NB4 (cell line): ENCODE measurements around the gene SNTG2.

Experiments
- DNase-seq: peaks from one replicate; pipeline ENCODE4 v3.0.0; 2010; ENCODE audit warnings: low read depth
- H3K4me3 ChIP-seq: one replicate; pipeline ENCODE4 v1.5.1; 2011; ENCODE audit warnings: mild to moderate bottlenecking, low read depth, low read length, moderate library complexity
- MYC ChIP-seq: IDR thresholded peaks from 2 replicates; pipeline ENCODE4 v1.6.1; 2011; ENCODE audit warnings: low read depth, low read length
- POLR2A ChIP-seq: IDR thresholded peaks from 2 replicates; pipeline ENCODE4 v1.6.1; 2011; ENCODE audit warnings: mild to moderate bottlenecking; ENCODE audit not compliant: insufficient read length; ENCODE audit errors: extremely low read depth
- TF ChIP-seq, protein P1 (sequence below): IDR thresholded peaks from one replicate; pipeline ENCODE4 v1.5.1; 2012; ENCODE audit warnings: low read depth, low read length
- TF ChIP-seq, protein P2 (sequence below): IDR thresholded peaks from 2 replicates; pipeline ENCODE4 v1.6.1; 2011; ENCODE audit warnings: low read depth, low read length

SNTG2 gene

GRCh38 chr2:1060372-1060771, 109.7 kb downstream of the SNTG2 start:
- H3K4me3 ChIP-seq = no peak overlapping the region
- TF ChIP-seq MYC = no peak
- TF ChIP-seq POLR2A = no peak
- TF ChIP-seq, protein P1, sequence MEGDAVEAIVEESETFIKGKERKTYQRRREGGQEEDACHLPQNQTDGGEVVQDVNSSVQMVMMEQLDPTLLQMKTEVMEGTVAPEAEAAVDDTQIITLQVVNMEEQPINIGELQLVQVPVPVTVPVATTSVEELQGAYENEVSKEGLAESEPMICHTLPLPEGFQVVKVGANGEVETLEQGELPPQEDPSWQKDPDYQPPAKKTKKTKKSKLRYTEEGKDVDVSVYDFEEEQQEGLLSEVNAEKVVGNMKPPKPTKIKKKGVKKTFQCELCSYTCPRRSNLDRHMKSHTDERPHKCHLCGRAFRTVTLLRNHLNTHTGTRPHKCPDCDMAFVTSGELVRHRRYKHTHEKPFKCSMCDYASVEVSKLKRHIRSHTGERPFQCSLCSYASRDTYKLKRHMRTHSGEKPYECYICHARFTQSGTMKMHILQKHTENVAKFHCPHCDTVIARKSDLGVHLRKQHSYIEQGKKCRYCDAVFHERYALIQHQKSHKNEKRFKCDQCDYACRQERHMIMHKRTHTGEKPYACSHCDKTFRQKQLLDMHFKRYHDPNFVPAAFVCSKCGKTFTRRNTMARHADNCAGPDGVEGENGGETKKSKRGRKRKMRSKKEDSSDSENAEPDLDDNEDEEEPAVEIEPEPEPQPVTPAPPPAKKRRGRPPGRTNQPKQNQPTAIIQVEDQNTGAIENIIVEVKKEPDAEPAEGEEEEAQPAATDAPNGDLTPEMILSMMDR = no peak
- TF ChIP-seq, protein P2, sequence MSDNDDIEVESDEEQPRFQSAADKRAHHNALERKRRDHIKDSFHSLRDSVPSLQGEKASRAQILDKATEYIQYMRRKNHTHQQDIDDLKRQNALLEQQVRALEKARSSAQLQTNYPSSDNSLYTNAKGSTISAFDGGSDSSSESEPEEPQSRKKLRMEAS = no peak

GRCh38 chr2:1060987-1061386, 110.3 kb downstream of the SNTG2 start:
- DNase-seq = no peak
- TF ChIP-seq, protein P2 = no peak
- TF ChIP-seq, protein P1 = no peak
- TF ChIP-seq POLR2A (no peak), MYC (no peak)
- no peak overlapping the region for H3K4me3 ChIP-seq

More at GRCh38 chr2:1060372-1060771, 109.7 kb downstream of the SNTG2 start:
- no peak for DNase-seq

DNA sequence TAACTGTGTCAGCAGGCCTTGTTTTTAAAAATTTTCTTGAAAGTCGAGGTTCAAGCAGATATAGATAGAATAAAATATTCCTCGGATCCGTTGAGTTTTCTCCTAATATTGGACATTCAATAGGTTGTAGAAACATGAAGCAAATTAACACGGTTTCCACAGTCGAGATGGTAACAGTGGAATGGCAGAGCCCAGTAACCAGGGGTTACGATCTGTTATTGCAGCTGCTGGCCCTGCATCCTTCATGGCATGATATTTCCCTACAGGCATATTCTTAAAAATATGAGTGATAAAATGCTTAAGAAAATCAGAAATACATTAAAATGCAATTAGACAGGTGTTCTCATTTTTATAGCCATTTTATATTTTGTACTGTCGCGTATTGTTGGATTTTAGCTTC, 117.6 kb downstream of the SNTG2 start:
- no peak for DNase-seq
- no peak overlapping the region for H3K4me3 ChIP-seq
- TF ChIP-seq, protein P1 = no peak
- TF ChIP-seq, protein P2 = no peak
- TF ChIP-seq POLR2A (no peak), MYC (no peak)

DNA sequence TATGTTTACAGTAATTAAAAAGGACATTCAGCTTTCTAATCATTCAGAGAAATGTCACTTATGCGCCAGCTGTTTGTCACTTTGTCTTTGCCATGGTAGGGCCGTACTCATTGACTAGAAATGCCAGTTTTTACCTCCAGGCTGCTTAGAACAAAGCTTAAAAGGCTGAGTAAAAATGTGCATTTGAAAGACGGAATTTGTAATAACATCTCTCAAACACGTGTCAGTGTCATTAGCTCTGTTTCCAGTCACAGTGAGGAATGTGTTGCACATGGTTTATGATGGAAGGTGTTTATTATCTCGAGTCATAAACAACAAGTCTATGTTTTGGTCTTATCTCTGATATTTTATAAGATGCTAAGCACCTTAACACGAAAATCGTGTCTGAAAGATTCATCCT, 118.2 kb downstream of the SNTG2 start:
- no peak for TF ChIP-seq MYC
- TF ChIP-seq, protein P1 = no peak
- no peak for TF ChIP-seq POLR2A
- TF ChIP-seq, protein P2 = no peak
- no peak overlapping the region for H3K4me3 ChIP-seq
- no peak for DNase-seq

- TF ChIP-seq, protein P2 = no peak
- TF ChIP-seq, protein P1 = no peak
- no peak for TF ChIP-seq POLR2A
- no peak for TF ChIP-seq MYC
- no peak for DNase-seq
- no peak overlapping the region for H3K4me3 ChIP-seq
These were observed 119.2 kb downstream of the SNTG2 start for GRCh38 chr2:1069847-1070246.

DNA sequence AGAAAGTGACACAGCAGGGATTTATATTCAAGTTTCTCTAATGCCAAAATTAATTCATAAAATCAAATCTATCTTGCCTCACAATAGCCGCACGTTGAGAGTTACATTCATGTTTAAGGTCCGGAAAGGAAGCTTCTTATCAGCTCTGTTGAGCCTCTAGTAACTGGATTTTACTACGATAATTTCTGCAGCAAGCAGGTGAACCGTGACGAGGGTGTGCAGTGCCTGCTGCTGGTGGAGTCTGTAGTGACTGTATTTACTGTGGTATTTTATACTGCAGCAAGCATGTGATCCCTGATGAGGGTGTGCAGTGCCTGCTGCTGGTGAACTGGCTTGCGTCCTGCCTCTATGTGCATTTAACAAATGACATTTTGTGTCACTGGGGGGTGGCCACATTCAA, 120.0 kb downstream of the SNTG2 start:
- TF ChIP-seq, protein P2 = no peak
- TF ChIP-seq POLR2A (no peak), MYC (no peak)
- TF ChIP-seq, protein P1 = no peak
- no peak for DNase-seq
- H3K4me3 ChIP-seq = no peak overlapping the region
